Measurements from ENCODE around the gene PRRT2. TPM values are rescaled to one million over a fixed set of nuclear protein-coding genes. Genes with fewer than 3 reads are reported as not detected.

Gene PRRT2
- total and polyA plus RNA-seq, 2 experiments from 2014 or later = 13.3 to 16.6 TPM

DNA sequence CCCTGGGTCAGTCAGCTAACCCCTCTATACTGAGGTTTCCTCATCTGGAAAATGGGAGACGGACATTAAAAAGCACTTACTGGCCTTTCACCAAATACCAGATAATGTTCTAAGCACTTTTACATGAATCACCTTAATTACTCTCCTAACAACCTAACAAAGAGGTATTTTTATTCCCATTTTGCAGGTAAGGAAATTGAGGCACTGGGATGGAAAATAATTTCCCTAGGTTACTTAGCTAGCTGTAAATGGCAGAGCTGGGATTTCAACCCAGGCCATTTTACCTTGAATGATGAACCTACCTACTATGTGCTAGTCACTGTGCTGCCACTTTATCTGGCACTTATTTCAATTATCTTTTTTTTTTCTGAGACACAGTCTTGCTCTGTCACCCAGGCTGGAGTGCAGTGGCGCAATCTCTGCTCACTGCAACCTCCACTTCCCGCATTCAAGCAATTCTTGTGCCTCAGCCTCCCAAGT lies 17.7 kb upstream of the PRRT2 start (continued):
- TF ChIP-seq ZNF462 (CRISPR knock-in tag; IDR thresholded peaks at IDR 0.05) (no peak), POLR2AphosphoS5 (IDR thresholded peaks at IDR 0.05; ENCODE audit: low read depth) (no peak), NANOG (IDR thresholded peaks at IDR 0.05; ENCODE audit: borderline replicate concordance) (no peak), CREB1 (CRISPR knock-in tag; IDR thresholded peaks at IDR 0.05; ENCODE audit: low read depth) (no peak), STAT1 (IDR thresholded peaks at IDR 0.05; ENCODE audit: unreplicated experiment) (no peak), EZH2 (IDR thresholded peaks at IDR 0.05; ENCODE audit: low read depth, unreplicated experiment) (no peak), ZNF114 (CRISPR knock-in tag; IDR thresholded peaks at IDR 0.05) (no peak)
- TF ChIP-seq, protein P1, sequence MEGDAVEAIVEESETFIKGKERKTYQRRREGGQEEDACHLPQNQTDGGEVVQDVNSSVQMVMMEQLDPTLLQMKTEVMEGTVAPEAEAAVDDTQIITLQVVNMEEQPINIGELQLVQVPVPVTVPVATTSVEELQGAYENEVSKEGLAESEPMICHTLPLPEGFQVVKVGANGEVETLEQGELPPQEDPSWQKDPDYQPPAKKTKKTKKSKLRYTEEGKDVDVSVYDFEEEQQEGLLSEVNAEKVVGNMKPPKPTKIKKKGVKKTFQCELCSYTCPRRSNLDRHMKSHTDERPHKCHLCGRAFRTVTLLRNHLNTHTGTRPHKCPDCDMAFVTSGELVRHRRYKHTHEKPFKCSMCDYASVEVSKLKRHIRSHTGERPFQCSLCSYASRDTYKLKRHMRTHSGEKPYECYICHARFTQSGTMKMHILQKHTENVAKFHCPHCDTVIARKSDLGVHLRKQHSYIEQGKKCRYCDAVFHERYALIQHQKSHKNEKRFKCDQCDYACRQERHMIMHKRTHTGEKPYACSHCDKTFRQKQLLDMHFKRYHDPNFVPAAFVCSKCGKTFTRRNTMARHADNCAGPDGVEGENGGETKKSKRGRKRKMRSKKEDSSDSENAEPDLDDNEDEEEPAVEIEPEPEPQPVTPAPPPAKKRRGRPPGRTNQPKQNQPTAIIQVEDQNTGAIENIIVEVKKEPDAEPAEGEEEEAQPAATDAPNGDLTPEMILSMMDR (conservative IDR thresholded peaks at IDR 0.05; ENCODE audit: low read depth in 2 of 2) = no peak

Measured in GM23338 (cell line).